ENCODE results near the gene THBS3.
"Not testable (repeated sequence)": the region's sequence is repeated elsewhere in the genome, so short reads cannot be mapped to it uniquely, and the experiment has no call there.

THBS3 gene

GRCh38 chr1:155174324-155175280 lies 33.1 kb downstream of the THBS3 start:
- DNase-seq (ENCODE audit: low read depth in 3 of 3, low spot score in 1 of 3), result no peak

- peak in 1 of 3 donors; percentile 55 for DNase-seq (ENCODE audit: low read depth in 3 of 3, low spot score in 1 of 3)
These were observed 34.0 kb downstream of the THBS3 start, which contains the start of gene TRIM46 for GRCh38 chr1:155173478-155174323. TRIM46 (plus strand) TSS chr1:155173849; CDS start chr1:155173967, 118 bp downstream.

DNA sequence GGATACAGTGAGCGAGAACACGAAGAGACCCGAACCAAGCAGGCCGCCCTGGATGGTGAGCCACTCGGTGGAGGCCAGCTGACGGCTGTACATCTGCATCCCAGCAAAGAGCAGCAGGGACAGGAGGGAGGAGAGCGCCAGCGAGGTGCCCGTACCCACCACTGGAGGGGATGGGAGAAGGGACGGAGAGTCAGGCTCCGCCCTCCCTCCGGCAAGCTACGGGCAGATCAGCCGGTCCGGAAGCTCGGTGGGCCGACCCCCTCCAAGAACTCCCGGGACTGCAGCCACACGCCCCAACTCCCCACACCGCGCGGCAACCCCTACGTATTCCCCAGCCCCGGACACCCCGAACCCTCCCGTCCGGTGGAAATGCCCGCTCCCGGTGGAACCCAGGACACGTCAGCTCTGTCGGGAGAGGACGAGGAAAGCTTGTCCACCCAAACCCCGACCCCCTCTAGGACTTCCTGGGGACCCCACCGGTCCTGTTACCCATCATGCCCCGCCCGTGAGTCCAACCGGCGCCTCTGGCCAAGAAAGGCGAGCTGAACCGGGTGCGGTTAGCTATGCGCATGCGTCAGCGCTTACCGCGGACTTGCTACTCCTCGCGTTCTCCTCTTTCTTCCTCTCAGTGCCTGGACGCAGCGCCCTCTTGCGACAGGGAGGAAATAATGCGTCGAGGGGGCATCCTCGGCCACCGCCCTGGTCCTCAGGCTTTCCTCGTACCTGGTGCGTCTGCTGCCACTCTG lies 34.8 kb downstream of the THBS3 start, which contains the start of gene KRTCAP2:
TSS of gene KRTCAP2 (minus strand) at position 573 of the 746 bp plus-strand sequence. CDS start at position 493, 80 bp downstream.
- peak; percentile 84 to 89 (median 88) for DNase-seq (ENCODE audit: low read depth in 3 of 3, low spot score in 1 of 3)

DNA sequence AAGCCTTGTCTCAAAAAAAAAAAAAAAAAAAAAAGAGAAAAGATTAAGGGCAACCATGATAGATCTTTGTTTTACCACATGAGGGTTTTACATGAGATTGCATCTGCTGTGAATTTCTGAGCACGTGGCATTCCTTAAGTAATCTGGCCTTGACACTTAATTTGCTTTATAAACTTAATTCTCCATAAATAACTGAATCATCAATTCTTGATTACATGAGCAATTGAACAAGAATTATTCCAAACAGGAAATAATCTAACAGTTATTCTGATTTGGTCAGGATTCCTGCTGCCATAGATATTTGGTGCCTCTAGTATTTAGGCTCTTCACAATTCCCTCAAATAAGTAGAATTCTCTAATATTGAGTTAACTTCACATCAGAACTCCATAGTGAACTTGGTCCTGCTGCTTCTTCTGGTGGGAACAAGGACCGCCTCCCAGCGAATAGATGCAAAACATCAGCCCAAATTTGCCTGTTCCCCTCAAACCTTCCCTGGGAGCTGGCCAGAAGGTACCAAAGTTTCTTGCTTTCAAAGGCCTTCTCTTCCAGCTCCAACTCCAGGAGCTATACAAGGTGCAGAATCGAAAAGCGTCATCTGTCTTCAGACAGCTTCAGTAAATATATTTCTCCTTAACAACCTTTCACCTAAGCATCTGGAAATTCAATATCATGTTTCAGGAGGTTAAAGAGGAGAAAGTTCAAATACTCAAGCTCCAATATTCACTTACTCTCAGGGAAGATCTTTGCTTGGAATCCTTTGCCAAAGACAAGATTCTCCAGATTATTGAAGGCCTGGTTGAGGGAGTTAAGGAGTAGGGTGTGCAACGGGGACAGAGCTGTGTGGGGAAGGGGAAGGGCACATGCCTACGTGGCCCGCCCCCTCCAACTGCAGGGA lies 35.6 kb downstream of the THBS3 start:
- DNase-seq (ENCODE audit: low read depth in 3 of 3, low spot score in 1 of 3), result no peak

DNA sequence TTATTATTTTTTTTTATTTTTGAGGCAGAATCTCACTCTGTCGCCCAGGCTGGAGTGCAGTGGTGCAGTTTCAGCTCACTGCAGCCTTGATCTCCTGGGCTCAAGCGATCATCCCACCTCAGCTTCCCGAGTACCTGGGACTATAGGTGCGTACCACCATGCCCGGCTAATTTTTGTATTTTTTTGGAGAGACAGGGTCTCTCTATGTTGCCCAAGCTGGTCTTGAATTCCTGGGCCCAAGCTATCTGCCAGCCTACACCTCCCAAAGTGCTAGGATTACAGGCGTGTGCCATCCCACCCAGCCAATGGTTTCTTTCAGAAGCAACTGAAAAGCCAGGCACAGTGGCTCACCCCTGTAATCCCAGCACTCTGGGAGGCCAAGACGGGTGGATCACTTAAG lies 36.9 kb downstream of the THBS3 start:
- no peak for DNase-seq (ENCODE audit: low read depth in 3 of 3, low spot score in 1 of 3)

DNA sequence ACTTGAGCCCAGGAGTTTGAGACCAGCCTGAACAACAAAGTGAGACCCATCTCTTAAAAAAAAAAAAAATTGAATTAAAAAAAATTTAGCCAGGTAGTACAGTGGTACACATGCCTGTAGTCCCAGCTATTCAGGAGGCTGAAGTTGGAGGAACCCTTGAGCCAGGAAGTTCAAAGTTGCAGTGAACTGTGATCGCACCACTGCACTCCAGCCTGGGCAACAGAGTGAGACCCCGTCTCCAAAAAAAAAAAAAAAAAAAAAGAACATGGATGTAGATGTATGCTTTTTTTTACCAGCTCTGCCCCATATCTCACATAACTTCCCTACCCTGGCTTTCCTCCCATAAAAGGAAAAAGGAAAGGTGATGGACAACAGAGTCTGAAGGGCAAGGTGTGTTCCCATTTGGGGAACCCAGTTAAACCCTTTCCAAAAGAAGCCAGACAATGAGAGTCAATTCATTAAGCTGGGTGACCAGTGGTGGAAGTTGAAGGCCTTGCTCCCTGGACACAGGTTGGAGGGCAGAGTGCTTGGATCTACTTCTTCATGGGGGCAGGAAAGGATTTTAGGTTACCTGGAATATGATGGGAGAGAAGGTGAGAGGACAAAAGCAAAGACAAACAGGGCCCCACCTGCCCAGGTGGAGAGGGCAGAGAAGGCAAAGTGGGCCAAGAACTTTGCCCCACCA lies 37.5 kb downstream of the THBS3 start:
- no peak for DNase-seq (ENCODE audit: low read depth in 3 of 3, low spot score in 1 of 3)

DNA sequence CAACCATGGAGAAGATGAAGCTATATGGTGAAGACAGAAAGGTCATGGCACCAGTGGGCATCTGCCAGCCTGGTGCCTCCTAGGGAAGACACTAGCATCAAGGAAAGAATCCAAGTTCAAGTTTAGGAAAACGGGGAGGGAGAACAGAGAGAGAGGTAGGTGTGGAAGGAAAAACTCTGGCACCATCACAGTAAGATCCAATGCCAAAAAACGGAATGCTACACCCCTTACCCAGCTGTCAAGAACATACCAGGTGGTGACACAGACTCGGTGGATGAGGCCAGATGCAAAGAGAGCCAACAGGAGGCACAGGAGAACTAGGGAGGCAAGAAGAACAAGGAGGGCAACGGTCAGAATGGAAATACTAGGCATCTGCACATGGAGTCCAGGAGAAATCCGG lies 38.2 kb downstream of the THBS3 start:
- DNase-seq (ENCODE audit: low read depth in 3 of 3, low spot score in 1 of 3), result no peak

DNA sequence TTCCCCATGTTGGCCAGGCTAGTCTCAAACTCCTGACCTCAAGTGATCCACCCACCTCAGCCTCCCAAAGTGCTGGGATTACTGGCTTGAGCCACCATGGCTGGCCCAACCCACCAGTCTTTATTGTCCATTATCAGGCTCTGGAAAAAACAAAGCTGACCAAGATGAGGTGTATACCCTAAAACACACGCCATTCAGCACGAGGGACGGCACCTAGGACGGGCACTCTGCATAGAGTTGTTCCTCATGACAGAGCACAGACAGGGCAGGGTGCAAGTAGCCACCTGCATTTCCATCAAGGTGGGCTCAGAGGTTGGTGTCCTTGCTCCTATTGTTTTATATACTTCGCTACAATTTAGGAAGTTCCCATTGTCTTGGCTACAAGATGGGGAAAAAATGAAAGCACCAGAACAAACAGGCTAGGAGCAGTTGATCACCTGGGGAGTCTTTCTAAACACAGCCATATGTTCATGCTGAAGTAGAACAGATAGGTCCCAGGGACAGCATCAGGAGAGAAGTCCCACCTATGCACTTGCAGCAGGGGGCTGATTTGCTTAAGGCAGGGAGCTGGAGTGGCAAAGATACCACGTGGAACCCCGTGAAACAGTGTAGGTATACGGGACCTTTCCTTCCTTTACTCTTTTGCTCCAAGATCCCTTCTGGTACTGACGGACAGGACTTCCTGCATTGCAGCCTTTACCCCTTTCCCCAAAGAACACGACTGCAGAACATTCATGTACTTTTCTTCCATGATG lies 39.1 kb downstream of the THBS3 start:
- no peak for DNase-seq (ENCODE audit: low read depth in 3 of 3, low spot score in 1 of 3)

DNA sequence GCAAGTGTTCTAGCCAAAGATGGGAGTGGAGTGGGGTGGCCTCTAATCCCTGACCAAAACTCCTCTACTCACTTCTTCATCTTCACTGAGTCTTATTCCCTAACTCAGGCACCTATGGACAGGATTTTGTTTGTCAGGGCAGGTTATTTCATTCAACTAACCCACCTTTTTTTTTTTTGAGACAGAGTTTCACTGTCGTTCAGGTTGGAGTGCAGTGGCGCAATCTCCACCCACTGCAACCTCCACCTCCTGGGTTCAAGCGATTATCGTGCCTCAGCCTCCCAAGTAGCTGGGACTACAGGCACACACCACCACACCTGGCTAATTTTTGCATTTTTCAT lies 39.6 kb downstream of the THBS3 start:
- not testable (repeated sequence) for DNase-seq (ENCODE audit: low read depth in 3 of 3, low spot score in 1 of 3)

DNA sequence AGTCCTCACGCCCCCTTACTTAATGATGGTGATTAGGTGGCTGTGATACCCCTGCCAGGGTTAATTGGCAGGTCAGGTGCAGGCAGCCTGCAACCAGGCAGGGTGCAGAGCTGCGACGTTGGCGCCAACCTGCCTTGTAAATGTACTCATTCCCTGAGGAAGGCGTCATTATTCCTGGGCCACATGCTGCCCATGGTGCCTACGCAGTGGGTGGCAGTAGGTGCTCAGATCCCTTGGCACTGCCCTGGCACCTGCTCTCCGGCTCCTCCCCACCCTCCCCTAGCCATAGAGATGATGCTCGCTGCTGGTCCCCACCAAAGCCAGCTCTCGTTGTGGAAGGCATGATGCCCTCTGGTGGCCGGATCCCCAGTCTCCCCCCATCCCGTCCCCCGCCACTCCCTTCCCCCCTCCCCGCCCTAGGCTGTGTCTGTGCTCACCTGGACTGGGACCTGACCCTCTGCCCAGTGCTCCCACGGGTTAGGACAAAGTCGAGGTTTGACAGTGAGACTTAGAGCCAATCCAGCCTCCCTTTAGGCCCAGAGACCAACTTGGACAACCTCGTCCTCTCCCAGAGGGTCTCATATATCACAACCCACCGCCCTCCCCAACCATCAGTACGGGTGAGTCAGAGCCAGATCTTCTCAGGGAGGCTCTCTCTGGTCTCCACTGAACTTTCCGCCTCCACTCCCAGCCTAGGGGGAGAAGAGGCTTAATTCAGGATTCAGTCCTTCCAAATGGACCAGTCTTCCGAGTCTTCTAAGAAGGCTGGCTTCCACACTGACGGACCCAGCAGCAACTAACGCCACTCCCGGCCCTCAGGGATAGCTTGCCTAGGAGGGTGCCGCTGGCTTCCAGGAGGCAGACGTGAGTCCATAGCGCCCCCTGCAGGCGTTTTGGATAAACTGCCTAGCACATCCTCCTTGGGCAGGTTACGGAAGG lies 40.3 kb downstream of the THBS3 start:
- DNase-seq (ENCODE audit: low read depth in 3 of 3, low spot score in 1 of 3), result peak; percentile 72 to 75 (median 74)

GRCh38 chr1:155166471-155167165 lies 41.1 kb downstream of the THBS3 start:
- DNase-seq (ENCODE audit: low read depth in 3 of 3, low spot score in 1 of 3), result no peak

- no peak for DNase-seq (ENCODE audit: low read depth in 3 of 3, low spot score in 1 of 3)
These were observed 41.6 kb downstream of the THBS3 start for GRCh38 chr1:155166051-155166470.

DNA sequence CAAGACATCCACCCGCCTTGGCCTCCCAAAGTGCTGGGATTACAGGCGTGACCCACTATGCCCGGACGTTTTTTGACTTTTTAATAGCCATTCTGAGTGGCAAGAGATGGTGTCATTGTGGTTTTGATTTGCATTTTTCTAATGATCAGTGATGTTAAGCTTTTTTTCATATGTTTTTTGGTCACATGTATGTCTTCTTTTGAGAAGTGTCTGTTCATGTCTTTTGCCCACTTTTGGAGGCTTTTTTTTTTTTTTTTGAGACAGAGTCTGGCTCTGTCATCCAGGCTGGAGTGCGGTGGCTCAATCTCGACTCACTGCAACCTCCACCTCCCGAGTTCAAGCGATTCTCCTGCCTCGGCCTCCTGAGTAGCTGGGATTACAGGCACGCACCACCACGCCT lies 43.1 kb downstream of the THBS3 start:
- not testable (repeated sequence) for DNase-seq (ENCODE audit: low read depth in 3 of 3, low spot score in 1 of 3)

DNA sequence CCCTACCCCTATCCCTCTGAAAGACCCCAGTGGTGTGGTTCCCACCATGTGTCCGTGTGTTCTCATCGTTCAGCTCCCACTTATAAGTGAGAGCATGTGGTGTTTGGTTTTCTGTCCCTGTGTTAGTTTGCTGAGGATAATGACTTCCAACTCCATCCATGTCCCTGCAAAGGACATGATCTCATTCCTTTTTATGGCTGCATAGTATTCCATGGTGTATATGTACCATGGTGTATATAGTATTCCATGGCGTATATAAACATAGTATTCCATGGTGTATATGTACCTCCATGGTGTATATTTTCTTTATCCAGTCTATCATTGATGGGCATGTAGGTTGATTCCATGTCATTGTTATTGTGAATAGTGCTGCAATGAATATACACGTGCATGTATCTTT lies 43.9 kb downstream of the THBS3 start:
- DNase-seq (ENCODE audit: low read depth in 3 of 3, low spot score in 1 of 3), result not testable (repeated sequence)

- DNase-seq (ENCODE audit: low read depth in 3 of 3, low spot score in 1 of 3), result not testable (repeated sequence)
These were observed 45.1 kb downstream of the THBS3 start for GRCh38 chr1:155162631-155163030.

- DNase-seq (ENCODE audit: low read depth in 3 of 3, low spot score in 1 of 3), result no peak
These were observed 47.6 kb downstream of the THBS3 start for GRCh38 chr1:155160128-155160527.

GRCh38 chr1:155158991-155159390 lies 48.7 kb downstream of the THBS3 start:
- DNase-seq (ENCODE audit: low read depth in 3 of 3, low spot score in 1 of 3), result no peak
